ENCODE results near the gene ADD1. TPM values are rescaled to one million over a fixed set of nuclear protein-coding genes. Genes with fewer than 3 reads are reported as not detected.

Gene ADD1
- total and polyA plus RNA-seq, 8 donors: 262 to 331 (median 304) TPM

GRCh38 chr4:2843941-2844584 is 419 bp downstream of the ADD1 start:
- no peaks in the 10 kb centered on the region for H3K27me3 ChIP-seq
- H3K27ac ChIP-seq: peak overlapping the region; percentile 88
- no peak for TF ChIP-seq CTCF (IDR thresholded peaks at IDR 0.05)
- H3K9me3 ChIP-seq: no peaks in the 10 kb centered on the region
- H3K36me3 ChIP-seq: no peaks in the 10 kb centered on the region
- ATAC-seq: peak; percentile 5
- peak in 2 of 4 donors; percentile 52 to 87 for DNase-seq
- intact Hi-C loops (cut with DNase I): no loop called here
- H3K4me1 ChIP-seq: peaks cover 22 to 67% of the 10 kb centered on the region in 2 donors
- peak overlapping the region; percentile 84 to 87 for H3K4me3 ChIP-seq

- intact Hi-C loops (cut with DNase I): no loop called here
- no peak overlapping the region for H3K4me3 ChIP-seq
- DNase-seq: no peak
- ATAC-seq: no peak
- no peaks in the 10 kb centered on the region for H3K36me3 ChIP-seq
- no peaks in the 10 kb centered on the region for H3K27me3 ChIP-seq
- no peak for TF ChIP-seq CTCF (IDR thresholded peaks at IDR 0.05)
- H3K4me1 ChIP-seq: peaks cover 27 to 82% of the 10 kb centered on the region in 2 donors
- H3K9me3 ChIP-seq: no peaks in the 10 kb centered on the region
- H3K27ac ChIP-seq: no peak overlapping the region
Observed at GRCh38 chr4:2846172-2846571, 2.5 kb downstream of the ADD1 start.

- no peak overlapping the region for H3K4me3 ChIP-seq
- no peak for ATAC-seq
- H3K27me3 ChIP-seq: no peaks in the 10 kb centered on the region
- no peak for DNase-seq
- TF ChIP-seq CTCF (IDR thresholded peaks at IDR 0.05): no peak
- intact Hi-C loops (cut with DNase I): no loop called here
- peaks cover 27 to 86% of the 10 kb centered on the region in 2 donors for H3K4me1 ChIP-seq
- H3K9me3 ChIP-seq: no peaks in the 10 kb centered on the region
- no peaks in the 10 kb centered on the region for H3K36me3 ChIP-seq
- H3K27ac ChIP-seq: peak overlapping the region in 1 of 2 donors; percentile 33
Observed at GRCh38 chr4:2847302-2847871, 3.7 kb downstream of the ADD1 start.

- H3K4me3 ChIP-seq: no peak overlapping the region
- H3K36me3 ChIP-seq: peaks cover 0 to 4% of the 10 kb centered on the region in 2 donors
- H3K27ac ChIP-seq: peak overlapping the region in 1 of 2 donors; percentile 46
- no peak for TF ChIP-seq CTCF (IDR thresholded peaks at IDR 0.05)
- H3K27me3 ChIP-seq: no peaks in the 10 kb centered on the region
- H3K4me1 ChIP-seq: peaks cover 33 to 87% of the 10 kb centered on the region in 2 donors
- H3K9me3 ChIP-seq: no peaks in the 10 kb centered on the region
- intact Hi-C loops (cut with DNase I): no loop called here
- DNase-seq (no peak), ATAC-seq (peak; percentile 30)
Observed at GRCh38 chr4:2848449-2848848, 4.8 kb downstream of the ADD1 start.

- H3K4me1 ChIP-seq: peaks cover 34 to 96% of the 10 kb centered on the region in 2 donors
Observed at GRCh38 chr4:2849267-2850152, 5.9 kb downstream of the ADD1 start.

More at GRCh38 chr4:2849267-2850152, 5.9 kb downstream of the ADD1 start:
- DNase-seq (no peak), ATAC-seq (peak; percentile 63)
- no peaks in the 10 kb centered on the region for H3K9me3 ChIP-seq
- H3K36me3 ChIP-seq: peaks cover 0 to 14% of the 10 kb centered on the region in 2 donors
- no peaks in the 10 kb centered on the region for H3K27me3 ChIP-seq
- intact Hi-C loops (cut with DNase I): no loop called here
- TF ChIP-seq CTCF (IDR thresholded peaks at IDR 0.05): no peak
- no peak overlapping the region for H3K4me3 ChIP-seq
- H3K27ac ChIP-seq: peak overlapping the region in 1 of 2 donors; percentile 46
